Activated CD8-positive, alpha-beta memory T cell treated with anti-CD3 and anti-CD28 coated beads, Interleukin-2, amount 50 U/mL, for 4 hours (primary cell): ENCODE data around the gene TEDC1.

ENCODE experiments used
- DNase-seq: peaks from one replicate; pipeline ENCODE4 v3.0.0-alpha.2; 2020

TEDC1 gene

GRCh38 chr14:105497671-105498429, 6.8 kb downstream of the TEDC1 start:
- DNase-seq: no peak

DNA sequence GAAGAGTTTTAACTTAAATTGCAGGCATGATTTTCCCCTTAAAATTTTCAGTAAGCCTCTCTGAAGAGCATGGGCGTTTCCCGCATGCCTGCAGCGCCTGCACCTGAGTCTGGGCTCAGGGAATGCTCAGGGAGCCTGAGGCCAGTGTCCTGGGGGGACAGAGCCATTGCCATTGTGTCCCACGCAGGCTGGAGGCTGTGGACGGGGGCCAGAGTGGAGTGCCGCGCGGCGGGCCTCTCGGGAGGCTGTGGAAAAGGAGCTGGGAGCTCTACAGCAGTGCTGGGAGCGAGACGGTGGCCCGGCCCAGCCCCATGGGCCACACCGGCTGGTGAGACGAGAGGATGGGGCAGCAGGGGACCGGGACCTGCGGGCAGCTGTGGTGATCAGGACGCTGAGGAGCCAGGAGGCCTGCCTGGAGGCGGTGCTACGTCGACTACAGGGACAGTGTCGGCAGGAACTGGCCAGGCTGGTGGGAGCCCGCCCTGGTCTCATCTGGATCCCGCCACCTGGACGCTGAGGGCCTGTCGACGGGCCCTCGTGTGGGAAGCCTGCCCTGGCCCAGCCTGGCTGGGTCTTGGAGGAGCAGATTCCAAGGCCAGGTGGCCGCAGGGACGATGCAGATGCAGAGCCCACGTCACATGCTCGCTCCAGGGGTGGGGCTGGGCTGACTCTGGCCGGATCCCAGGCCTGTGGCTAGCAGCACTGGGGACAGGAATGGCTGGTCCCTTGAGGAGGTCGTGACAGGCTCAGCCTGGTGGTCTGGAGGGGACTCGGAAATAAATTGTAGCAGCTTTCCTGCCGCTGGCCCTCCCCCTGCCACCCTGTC, 7.6 kb downstream of the TEDC1 start:
- DNase-seq: no peak

- no peak for DNase-seq
These were observed 8.4 kb downstream of the TEDC1 start for GRCh38 chr14:105499256-105500035.

GRCh38 chr14:105500036-105500725, 9.1 kb downstream of the TEDC1 start:
- no peak for DNase-seq

- DNase-seq: no peak
These were observed 9.7 kb downstream of the TEDC1 start for GRCh38 chr14:105500726-105501101.

DNA sequence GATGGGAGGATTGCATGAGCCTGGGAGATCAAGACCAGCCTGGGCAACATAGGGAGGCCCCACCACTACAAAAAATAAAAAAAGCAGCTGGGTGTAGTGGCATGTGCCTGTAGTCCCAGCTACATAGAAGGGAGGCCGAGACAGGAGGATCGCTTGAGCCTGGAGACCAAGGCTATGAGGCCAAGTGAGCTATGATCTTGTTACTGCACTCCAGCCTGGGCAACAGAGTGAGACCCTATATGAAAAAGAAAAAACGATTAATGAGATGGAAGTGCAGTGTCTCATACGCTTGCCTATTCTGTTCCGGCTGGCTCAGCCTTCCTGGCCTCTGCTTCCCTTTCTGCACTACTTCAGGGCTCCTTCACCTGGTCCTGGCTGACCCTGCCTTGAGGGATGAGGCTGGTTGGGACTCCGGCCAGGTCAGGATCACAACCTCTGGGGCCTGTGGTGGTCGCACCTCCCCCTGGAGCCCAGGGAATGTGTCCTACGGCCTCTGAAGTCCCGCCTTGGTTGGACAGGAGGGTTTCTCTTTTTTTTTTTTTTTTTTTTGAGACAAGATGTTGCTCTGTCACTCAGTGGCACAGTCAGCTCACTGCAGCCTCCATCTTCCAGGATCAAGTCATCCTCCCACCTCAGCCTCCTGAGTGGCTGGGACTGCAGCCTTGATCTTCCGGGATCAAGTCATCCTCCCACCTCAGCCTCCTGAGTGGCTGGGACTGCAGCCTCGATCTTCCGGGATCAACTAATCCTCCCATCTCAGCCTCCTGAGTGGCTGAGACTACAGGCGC, 10.7 kb downstream of the TEDC1 start:
- no peak for DNase-seq

DNA sequence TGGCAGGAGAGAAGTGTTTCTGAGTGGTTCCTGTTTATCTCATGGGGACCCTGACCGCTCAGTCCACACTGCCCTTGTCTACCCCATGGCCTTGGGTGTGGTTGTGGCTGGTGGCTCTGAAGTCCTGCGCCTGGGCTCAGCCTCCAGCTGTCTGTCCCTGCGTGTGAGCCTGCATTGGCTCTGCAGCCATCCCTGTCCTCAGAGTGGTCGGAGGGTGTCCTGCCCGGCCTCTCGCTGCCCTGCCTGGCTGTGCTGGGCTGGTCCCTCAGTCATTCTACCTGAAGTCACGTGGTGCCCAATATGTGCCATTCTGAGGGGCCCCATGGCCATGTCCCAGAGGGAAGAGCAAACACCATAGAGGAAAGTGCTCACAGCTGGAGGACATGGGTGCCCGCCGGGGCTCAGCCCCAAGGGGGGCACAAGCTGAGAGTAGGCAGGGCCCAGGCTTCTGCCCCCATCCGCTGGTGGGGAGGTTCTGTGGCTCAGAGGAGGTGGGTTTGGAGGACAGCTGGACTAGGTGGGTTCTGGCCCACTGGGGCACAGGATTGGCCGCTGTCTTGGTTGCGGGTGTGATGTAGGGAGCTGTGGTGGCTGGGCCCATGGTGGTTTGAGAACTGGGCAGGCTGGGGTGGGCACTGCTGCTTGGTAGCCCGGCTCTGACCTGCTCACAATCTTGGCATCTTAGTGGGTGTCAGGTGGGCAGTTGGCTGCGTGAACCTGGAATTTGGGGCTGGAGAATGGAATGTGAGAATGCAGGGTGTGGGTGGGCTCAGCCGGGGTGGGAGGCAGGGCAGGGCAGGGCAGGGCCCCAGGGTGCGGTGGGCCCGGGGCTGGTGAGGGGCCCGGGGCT, 11.6 kb downstream of the TEDC1 start:
- no peak for DNase-seq

GRCh38 chr14:105503296-105503640, 12.2 kb downstream of the TEDC1 start:
- DNase-seq: no peak

DNA sequence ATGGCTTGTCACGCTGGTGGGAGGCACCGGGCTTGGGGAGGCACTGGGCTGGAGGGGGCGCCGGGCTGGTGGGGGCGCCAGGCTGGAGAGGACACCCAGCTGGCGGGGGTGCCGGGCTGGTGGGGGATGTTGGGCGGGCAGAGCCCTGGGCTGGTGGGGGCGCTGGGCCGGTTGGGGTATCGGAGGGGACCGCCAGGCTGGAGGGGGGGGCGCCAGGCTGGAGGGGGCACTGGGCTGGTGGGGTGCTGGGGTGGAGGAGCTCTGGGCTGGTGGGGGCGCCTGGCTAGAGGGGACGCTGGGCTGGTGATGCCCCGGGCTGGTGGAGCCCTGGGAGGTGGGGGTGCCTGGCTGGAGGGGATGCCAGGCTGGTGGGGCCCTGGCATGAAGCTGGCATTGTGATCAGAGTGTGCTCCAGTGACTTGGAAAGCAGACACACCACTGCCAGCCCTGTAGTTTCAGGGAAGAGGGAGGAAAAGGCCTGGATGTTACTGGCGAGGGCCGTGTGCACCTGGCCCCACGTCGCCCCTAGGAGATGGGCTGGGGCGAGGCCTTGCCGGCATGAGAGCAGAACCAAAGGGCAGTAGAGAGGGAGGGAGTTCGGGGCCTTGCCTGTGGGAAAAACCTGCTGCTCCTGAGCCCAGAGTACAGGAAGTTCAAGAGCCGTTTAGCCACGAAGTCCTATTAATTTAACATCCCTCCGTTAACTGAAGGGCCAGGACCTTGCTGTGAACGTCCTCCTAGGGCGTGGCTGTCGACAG, 13.1 kb downstream of the TEDC1 start:
- DNase-seq: no peak

GRCh38 chr14:105505101-105505500, 14.1 kb downstream of the TEDC1 start:
- DNase-seq: no peak

DNA sequence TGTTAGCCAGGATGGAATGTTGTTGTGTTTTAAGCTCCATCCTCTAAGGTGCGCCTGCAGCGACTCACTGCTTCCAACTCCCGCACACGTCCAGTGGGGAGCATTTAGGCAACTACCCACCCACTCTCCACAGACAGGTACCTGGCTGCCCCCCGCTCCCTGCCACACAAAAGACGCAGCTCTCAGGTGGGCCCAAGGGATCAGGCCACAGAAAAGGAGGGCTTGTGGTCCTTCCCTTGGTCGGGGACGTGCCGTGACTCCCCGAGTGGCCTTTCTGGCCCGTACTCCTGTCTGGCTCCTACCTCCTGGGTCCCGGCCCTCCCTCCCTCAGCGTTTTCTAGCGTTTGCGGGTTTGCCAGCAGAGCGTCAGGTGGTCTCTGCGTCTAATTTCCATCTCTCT, 16.2 kb downstream of the TEDC1 start:
- no peak for DNase-seq

- DNase-seq: no peak
These were observed 17.0 kb downstream of the TEDC1 start for GRCh38 chr14:105508069-105508468.

GRCh38 chr14:105508601-105509000, 17.6 kb downstream of the TEDC1 start:
- DNase-seq: no peak

DNA sequence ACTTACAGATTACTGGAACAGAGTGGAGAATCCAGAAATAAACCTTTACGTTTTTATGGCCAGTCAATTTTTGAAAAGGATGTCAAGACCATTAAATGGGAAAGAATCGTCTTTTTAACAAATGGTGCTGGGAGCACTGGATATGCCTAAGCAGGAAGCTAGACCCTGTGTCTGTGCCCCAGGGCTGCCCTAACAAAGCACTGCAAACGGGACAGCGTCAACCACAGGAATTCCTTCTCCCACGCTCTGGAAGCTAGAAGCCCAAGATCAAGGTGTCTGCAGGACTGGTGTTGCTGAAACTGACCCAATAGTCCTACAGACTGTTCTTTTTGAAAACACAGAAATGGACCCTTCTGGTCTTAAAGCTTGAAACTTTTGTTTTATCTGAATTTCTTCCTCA, 26.1 kb downstream of the TEDC1 start:
- DNase-seq: no peak

DNA sequence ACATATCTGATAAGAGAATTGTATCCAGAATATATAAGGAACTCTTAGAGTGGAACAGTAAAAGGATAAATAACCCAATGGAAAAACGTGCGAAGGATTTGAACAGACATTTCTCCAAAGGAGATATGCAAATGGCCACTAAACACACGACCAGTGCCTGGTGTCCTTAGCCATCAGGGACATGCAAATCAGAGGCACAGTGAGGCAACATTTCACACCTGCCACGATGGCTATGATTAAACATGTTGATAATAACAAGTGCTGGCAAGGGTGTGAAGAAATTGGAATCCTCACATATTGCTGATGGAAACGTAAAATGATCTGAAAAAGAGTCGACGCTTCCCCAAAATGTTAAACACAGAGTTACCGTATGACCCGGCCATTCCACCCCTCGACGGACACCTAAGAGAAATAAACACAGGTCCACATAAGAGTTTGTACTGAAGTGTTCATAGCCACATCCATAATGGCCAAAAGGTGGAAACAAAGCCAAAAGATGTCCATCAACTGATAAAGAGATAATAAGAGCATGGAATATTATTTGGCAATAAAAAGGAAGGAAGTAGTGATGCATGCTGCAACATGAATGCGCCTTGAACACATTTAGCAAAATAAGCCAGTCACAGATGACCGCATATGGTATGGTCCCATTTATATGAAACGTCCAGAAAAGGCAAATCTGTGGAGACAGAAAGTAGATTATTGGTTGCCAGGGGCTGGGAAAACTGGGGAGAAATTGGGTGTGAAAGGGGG, 29.1 kb downstream of the TEDC1 start:
- DNase-seq: no peak

- DNase-seq: no peak
These were observed 34.3 kb downstream of the TEDC1 start for GRCh38 chr14:105525326-105525725.

- no peak for DNase-seq
These were observed 35.1 kb downstream of the TEDC1 start, which contains the start of gene TMEM121 for GRCh38 chr14:105525861-105526775. TSS of gene TMEM121 (plus strand) at chr14:105526583. CDS start at chr14:105528835, 2,252 bp downstream.

- DNase-seq: no peak
These were observed 35.8 kb downstream of the TEDC1 start for GRCh38 chr14:105526776-105527380.
